Measurements from ENCODE around the gene SLC6A16.

DNA sequence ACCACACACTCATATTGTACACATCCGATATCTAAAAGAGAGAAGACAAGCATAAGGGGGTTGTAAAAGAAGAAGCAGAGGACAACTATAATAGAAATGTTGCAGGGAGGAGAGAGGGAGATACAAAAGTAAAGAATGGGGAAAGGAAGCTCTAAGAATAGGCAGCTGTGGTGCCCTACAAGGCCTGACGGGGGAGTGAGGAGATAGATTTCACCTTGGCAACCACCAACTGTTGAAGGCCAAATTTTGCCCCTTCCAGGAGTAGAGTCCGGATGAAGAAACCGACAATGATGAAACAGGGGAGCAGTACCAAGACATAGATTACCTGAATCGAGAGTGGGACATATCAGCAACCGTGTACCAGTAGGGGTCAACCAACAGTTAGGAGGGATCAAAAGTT is 15.9 kb downstream of the SLC6A16 start:
- TF ChIP-seq, protein P1, sequence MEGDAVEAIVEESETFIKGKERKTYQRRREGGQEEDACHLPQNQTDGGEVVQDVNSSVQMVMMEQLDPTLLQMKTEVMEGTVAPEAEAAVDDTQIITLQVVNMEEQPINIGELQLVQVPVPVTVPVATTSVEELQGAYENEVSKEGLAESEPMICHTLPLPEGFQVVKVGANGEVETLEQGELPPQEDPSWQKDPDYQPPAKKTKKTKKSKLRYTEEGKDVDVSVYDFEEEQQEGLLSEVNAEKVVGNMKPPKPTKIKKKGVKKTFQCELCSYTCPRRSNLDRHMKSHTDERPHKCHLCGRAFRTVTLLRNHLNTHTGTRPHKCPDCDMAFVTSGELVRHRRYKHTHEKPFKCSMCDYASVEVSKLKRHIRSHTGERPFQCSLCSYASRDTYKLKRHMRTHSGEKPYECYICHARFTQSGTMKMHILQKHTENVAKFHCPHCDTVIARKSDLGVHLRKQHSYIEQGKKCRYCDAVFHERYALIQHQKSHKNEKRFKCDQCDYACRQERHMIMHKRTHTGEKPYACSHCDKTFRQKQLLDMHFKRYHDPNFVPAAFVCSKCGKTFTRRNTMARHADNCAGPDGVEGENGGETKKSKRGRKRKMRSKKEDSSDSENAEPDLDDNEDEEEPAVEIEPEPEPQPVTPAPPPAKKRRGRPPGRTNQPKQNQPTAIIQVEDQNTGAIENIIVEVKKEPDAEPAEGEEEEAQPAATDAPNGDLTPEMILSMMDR (IDR thresholded peaks at IDR 0.05), result no peak
- TF ChIP-seq POLR2A (IDR thresholded peaks at IDR 0.05), result no peak
